Stimulated activated effector memory CD8-positive, alpha-beta T cell treated with anti-CD3 and anti-CD28 coated beads, Interleukin-12 subunit alpha, Interleukin-12 subunit beta, amount 100 ng/mL, for 72 hours (primary cell): ENCODE data around the gene INSRR.

Source experiments
- ATAC-seq: fragments of 150-1000 bp; cut with Tn5 transposase; 2 replicates; pipeline ENCODE4 v1.10.0; 2021
- DNase-seq, 2 donors: peaks; one replicate each; pipeline ENCODE4 v3.0.0; 2021 to 2022; ENCODE audit warnings: low spot score in 2 of 2
- H3K27ac Mint-ChIP-seq: one replicate; pipeline ENCODE4 v1.8.0; 2022; ENCODE audit warnings: mild to moderate bottlenecking, mixed read lengths
- H3K36me3 Mint-ChIP-seq: one replicate; pipeline ENCODE4 v1.8.0; 2022; ENCODE audit warnings: mild to moderate bottlenecking, mixed read lengths
- H3K4me1 Mint-ChIP-seq: one replicate; pipeline ENCODE4 v1.8.0; 2022; ENCODE audit warnings: mixed read lengths
- H3K4me3 Mint-ChIP-seq: one replicate; pipeline ENCODE4 v1.8.0; 2022; ENCODE audit warnings: mild to moderate bottlenecking, mixed read lengths
- H3K9me3 Mint-ChIP-seq: one replicate; pipeline ENCODE4 v1.8.0; 2022; ENCODE audit warnings: mixed read lengths

INSRR gene

DNA sequence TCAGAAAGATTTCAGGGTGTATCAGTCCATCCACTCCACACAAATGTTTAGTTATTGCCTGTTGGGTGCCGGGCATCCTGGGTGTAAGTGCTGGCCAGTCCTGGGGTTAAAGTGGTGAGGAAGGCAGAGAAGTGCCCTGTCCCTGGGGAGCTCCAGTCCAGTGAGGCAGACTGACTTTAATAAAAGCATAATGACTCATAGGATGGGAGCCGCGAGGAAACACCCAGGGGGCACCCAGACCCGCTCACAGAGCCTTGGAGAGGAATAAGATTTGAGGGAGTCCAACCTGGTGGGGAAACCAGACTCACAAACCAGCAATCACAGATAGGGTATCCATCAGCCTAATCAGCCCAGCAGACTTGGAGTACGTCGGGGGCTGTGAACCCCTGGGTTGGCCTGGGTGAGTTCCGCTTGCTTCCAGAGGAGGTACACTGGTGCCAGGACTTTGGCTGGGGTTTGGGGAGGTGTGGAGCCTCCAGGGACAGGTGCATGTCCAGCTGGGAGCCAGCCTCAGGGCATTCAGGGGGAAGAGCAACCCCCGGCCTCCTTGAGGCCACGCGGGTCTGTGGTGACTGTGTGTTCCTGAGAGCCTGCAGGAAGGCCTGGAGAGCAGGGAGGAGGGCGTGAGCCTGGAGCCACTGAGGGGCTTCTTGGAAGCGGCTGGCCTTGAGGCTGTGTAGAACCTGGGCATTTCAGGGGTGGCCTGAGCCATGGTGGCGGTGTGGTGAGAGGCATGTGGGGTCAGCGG is 38.3 kb upstream of the INSRR start:
- Mint-ChIP-seq H3K9me3 (no peaks in the 10 kb centered on the region), H3K4me1 (peaks cover 10% of the 10 kb centered on the region), H3K36me3 (no peaks in the 10 kb centered on the region), H3K4me3 (no peak overlapping the region), H3K27ac (peak overlapping the region; percentile 88)
- no peak for ATAC-seq
- DNase-seq: no peak

DNA sequence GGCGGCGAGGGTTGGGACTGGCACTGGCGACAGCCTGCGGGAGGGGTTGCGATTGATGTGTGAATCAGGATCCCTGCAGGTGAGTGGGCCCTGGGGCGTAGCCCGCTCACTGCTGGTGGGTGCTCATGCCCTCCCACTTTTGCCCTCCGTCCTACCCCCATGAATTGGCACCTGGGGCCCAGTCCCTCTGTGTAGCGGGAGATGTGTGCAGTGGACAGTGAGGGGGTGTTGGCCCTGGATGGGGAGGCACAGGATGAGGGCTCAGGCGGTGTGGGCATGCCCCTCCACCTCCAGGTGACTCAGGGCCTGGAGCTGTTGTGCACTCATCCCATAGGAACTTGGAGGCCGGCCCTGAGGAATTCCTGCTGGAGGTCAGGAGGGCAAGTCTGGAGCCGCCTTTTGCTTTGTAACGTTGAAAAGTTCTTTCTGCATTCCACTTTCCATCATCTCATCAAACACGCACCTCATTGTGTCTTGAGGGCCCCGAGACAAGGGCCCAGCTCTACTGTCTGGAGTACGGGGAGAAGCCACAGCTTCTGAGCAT is 37.6 kb upstream of the INSRR start:
- Mint-ChIP-seq H3K27ac (no peak overlapping the region), H3K36me3 (no peaks in the 10 kb centered on the region), H3K4me1 (peaks cover 10% of the 10 kb centered on the region), H3K9me3 (no peaks in the 10 kb centered on the region), H3K4me3 (no peak overlapping the region)
- no peak for ATAC-seq
- no peak for DNase-seq

DNA sequence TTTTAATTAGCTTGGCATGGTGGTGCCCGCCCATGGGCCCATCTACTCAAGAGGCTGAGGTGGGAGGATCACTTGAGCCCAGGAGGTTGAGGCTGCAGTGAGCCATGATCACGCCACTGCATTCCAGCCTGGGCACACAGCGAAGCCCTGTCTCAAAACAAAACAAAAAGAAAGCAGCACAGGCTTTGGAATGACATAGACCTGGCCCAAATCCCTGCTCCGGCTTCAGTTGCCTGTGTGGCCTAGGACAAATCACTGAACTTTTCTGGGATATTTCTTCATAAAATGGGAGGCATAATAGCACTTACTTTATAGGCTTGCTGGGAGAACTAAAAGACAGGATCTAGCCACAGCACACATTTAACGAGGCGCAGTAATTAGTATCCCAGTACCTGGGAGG is 37.0 kb upstream of the INSRR start:
- no peak overlapping the region for H3K4me3 Mint-ChIP-seq
- H3K36me3 Mint-ChIP-seq: no peaks in the 10 kb centered on the region
- no peak for ATAC-seq

DNA sequence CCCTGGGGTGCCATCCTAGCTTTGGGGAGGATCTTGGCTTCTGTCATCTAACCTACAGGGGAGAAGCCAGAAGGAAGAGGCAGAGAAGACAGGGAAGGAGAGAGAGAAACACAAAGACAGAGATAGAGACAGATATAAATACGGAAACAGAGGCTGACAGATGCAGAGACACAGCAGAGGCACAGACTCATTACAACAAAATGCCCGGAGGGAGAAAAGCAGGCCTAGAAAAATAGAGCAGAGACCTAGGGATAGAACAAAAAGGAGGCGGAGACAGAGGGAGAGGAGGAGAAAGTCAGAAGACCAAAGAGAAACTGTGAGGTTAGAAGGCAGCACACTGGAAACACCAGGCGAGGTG is 36.5 kb upstream of the INSRR start:
- Mint-ChIP-seq H3K36me3 (no peaks in the 10 kb centered on the region), H3K9me3 (no peaks in the 10 kb centered on the region), H3K27ac (no peak overlapping the region), H3K4me3 (no peak overlapping the region), H3K4me1 (peaks cover 10% of the 10 kb centered on the region)
- ATAC-seq (no peak), DNase-seq (no peak)

More for the DNA sequence above, 37.0 kb upstream of the INSRR start:
- H3K9me3 Mint-ChIP-seq: no peaks in the 10 kb centered on the region
- DNase-seq: no peak
- peaks cover 10% of the 10 kb centered on the region for H3K4me1 Mint-ChIP-seq
- H3K27ac Mint-ChIP-seq: no peak overlapping the region

DNA sequence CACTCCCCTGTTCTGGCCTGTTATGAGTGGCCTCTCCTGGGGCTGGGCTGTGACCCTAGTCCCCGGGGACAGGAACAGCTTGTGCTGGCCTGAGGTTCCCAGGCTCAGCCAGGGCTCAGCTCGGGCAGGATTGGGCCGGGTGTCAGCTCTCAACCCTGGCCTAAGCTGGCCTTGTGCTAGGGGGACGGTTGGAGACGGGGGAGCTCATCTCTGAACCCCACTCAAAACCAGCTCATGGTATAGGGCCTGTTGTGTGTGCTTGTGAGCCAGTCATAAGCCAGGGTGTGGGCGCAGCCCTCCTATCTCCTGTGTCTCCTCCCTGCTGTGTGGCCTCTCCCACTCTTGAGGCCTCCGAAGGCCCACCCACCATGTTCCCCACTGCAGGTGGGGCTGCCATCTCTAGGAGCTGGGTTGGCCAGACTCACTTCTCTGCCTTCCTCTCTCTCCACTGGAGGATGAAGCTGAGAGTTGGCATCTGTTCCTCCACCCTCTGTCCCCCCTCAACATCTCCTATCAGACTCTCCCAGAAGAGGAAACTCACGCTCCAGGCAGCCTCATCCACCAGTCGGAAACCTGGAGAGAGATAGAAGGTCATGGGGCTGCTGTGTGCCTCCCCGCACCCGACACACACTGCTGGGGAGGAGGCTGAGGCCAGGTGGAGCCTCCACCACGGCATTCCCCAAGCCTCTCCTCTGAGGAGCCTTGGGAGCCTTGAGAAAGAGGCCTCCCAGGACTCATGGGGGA is 36.0 kb upstream of the INSRR start:
- H3K9me3 Mint-ChIP-seq: no peaks in the 10 kb centered on the region
- ATAC-seq (no peak), DNase-seq (no peak)
- H3K4me3 Mint-ChIP-seq: no peak overlapping the region
- H3K36me3 Mint-ChIP-seq: no peaks in the 10 kb centered on the region
- no peak overlapping the region for H3K27ac Mint-ChIP-seq
- H3K4me1 Mint-ChIP-seq: peaks cover 16% of the 10 kb centered on the region

DNA sequence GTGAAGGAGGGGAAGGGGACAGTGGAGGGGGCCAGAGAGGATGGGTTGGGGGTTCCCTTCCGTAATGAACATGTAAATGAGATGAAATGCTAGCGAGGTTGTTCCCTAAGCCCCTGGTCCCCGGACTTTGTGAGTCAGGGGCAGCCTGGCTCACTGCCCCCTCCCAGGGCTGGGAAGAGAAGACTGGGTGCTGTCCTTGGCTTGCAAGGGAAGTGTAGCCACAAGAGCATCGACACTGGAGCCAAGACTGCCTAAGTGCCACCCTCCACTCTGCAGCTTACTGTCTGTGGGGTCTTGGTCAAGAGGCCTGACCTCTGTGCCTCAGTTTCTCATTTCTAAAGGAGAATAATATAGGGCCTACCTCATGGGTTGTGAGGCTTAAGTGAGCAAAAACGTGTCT is 35.1 kb upstream of the INSRR start:
- no peaks in the 10 kb centered on the region for H3K36me3 Mint-ChIP-seq
- peaks cover 17% of the 10 kb centered on the region for H3K4me1 Mint-ChIP-seq
- no peaks in the 10 kb centered on the region for H3K9me3 Mint-ChIP-seq
- ATAC-seq: no peak
- no peak for DNase-seq
- H3K27ac Mint-ChIP-seq: no peak overlapping the region
- H3K4me3 Mint-ChIP-seq: no peak overlapping the region

DNA sequence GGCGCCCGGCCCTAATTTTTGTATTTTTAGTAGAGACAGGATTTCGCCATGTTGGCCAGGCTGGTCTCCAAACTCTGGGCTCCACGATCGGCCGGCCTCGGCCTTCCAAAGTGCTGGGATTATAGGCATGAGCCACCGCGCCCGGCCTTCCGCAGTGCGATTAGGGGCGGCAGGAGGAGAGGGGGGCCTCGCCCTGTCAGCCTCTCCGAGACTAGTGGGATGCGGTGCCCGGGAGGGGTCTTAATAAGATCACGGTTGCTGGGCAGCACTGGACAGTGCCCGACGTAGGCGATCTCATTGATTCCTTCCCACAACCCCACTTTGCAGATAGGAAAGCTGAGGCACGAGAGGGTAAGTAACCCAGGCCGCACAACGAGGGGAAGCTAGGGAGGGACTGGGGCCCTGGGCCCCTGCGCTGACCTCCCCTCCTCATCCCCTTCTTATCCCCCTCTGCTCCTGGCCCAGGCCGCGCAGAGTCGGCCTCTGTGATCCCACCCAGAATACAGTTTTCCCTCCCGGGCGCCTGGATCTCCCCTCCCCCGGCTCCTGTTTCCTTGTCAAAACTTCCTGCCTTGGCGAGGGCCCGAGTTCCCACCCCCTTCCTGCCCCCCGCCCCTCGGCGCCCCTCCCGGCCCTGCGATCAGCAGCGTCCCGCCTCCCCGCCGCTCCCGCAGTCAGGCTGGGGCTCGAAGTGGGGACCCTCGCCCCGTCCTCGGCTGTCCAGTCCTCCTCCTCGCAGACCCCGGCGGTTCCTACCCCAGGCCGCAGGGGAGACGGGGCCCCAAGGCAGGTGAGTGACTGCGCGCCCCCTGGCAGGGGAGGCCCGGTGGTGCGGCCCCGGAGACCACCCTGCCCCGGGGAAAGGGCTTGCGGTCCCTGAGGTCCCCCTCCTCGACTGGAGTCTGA is 34.4 kb upstream of the INSRR start, which contains the start of gene PEAR1:
TSS of gene PEAR1 (plus strand) at position 671 of the 906 bp plus-strand sequence. CDS start 10,209 bp downstream, outside the sequence.
- no peak within 1 kb of the TSS for H3K27ac Mint-ChIP-seq
- DNase-seq (no peak), ATAC-seq (no peak)
- peaks cover 14% of the 10 kb centered on the region for H3K4me1 Mint-ChIP-seq
- H3K4me3 Mint-ChIP-seq: peak within 1 kb of the TSS; percentile 55
- no peaks in the 10 kb centered on the region for H3K36me3 Mint-ChIP-seq
- H3K9me3 Mint-ChIP-seq: no peaks in the 10 kb centered on the region

DNA sequence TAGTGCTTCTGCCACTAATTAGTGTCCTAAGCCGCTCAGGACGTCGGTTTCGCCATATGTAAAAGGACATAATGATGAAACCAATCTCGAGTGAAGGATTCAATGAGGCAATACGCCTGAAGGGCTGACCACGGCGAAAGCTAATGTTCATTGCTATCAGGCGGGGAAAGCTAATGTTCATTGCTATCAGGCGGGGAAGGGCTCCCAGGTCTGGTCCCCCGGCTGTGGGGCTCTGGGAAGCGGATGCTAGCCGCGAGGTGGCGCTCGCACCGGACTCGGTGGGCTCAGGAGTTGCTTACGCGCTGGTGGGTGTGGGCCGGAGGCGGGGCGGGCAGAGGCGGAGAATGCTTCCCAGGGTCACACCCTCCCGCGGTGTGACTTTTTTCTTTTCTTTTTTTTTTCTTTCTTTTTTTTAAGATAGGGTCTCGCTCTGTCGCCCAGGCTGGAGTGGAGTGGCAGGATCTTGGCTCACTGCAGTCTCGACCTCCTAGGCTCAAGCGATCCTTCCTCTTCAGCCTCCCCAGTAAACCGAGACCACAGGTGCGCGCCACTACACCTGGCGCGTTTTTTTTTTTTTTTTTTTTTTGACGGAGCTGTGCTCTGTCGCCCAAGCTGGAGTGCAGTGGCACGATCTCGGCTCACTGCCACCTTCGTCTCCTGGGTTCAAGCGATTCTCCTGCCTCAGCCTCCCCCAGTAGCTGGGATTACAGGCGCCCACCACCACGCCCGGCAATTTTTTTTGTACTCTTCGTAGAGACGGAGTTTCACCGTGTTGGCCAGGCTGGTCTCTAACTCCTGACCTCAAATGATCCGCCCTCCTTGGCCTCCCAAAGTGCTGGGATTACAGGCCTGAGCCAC is 33.5 kb upstream of the INSRR start:
- ATAC-seq: peak; percentile 95
- H3K9me3 Mint-ChIP-seq: no peaks in the 10 kb centered on the region
- H3K4me3 Mint-ChIP-seq: peak overlapping the region; percentile 55
- no peak overlapping the region for H3K27ac Mint-ChIP-seq
- H3K36me3 Mint-ChIP-seq: no peaks in the 10 kb centered on the region
- peaks cover 9% of the 10 kb centered on the region for H3K4me1 Mint-ChIP-seq
- DNase-seq: peak; percentile 88 to 91

DNA sequence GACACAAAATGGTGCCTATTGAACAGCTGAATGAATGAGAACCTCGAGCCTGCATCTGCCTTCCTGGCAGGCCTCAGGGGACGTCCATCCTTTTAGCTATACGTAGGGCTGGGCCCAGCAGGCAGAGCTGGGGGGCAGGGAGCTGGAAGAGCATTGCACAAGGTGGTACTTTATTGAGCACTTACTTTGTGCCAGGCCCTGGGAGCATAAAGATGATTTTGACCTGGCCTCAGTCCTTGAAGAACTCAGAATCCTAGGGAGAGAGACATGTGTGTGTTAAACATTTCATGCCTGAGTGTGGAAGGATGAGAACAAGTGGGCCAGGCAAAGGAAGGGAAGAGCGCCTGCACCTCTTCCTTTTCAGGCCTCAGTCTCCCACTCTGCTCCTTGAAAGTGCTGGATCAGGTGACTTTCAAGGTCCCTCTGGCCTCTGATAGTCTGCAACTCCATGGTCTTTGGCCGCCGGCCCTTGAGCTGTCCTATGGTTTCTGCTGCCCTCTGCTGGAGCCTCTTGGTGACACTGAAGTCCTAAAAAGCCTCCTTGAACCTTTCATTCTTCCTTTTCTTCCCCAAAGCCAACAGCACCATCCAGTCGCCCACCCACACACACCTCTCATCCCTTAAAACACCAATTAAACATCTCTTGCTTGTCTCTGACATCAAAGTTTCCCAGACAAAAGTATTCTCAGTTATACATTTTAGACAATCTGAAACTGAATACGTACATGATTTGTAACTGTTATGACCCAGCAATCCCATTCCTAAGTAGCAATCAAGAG is 31.1 kb upstream of the INSRR start:
- ATAC-seq (no peak), DNase-seq (peak; percentile 47 to 80)
- peaks cover 7% of the 10 kb centered on the region for H3K4me1 Mint-ChIP-seq
- peaks cover 6% of the 10 kb centered on the region for H3K36me3 Mint-ChIP-seq
- no peaks in the 10 kb centered on the region for H3K9me3 Mint-ChIP-seq
- H3K4me3 Mint-ChIP-seq: no peak overlapping the region
- H3K27ac Mint-ChIP-seq: no peak overlapping the region

DNA sequence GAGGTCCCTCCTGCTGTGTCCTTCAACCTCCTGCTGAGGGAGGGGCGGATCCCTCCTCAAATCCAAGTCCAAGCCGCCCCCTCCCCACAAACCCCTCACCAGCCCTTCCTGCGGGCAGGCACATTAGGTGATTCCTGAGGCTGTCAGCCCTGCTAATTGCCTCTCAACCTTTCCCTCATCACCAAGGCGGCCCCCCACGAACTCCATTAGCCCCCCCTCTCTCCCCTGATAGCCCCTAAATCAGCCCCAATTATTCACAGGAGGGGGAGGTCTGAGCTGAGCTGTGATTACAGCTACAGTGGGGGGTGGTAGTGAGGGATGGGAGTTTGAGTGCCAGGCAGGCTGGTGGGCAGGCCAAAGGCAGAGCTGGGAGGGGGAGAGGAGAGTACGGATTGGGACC is 28.8 kb upstream of the INSRR start:
- no peak for DNase-seq
- H3K9me3 Mint-ChIP-seq: no peaks in the 10 kb centered on the region
- ATAC-seq: no peak
- peaks cover 6% of the 10 kb centered on the region for H3K36me3 Mint-ChIP-seq
- H3K27ac Mint-ChIP-seq: no peak overlapping the region
- no peak overlapping the region for H3K4me3 Mint-ChIP-seq
- H3K4me1 Mint-ChIP-seq: peaks cover 7% of the 10 kb centered on the region

DNA sequence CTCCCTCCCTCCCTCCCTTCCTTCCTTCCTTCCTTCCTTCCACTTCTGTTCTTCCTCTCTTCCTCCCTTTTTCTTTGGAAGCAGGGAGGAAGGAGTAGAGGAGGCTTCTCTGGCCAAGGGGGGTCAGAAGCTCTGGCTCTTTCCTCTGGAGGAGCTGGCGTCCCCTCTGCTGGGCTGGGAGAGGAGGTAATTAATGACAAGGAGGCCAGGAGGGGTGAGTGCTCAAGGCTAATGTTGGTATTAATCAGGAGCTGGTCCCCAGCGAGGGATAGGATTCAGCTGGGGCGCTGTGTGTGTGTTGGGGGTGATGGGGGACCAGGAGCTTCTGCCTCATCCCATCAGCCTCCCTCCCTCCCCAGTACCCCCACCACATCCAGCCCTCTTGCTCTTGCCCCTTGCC is 28.4 kb upstream of the INSRR start:
- Mint-ChIP-seq H3K4me1 (peaks cover 7% of the 10 kb centered on the region), H3K27ac (no peak overlapping the region), H3K9me3 (no peaks in the 10 kb centered on the region), H3K4me3 (no peak overlapping the region), H3K36me3 (peaks cover 6% of the 10 kb centered on the region)
- no peak for ATAC-seq
- DNase-seq: no peak

DNA sequence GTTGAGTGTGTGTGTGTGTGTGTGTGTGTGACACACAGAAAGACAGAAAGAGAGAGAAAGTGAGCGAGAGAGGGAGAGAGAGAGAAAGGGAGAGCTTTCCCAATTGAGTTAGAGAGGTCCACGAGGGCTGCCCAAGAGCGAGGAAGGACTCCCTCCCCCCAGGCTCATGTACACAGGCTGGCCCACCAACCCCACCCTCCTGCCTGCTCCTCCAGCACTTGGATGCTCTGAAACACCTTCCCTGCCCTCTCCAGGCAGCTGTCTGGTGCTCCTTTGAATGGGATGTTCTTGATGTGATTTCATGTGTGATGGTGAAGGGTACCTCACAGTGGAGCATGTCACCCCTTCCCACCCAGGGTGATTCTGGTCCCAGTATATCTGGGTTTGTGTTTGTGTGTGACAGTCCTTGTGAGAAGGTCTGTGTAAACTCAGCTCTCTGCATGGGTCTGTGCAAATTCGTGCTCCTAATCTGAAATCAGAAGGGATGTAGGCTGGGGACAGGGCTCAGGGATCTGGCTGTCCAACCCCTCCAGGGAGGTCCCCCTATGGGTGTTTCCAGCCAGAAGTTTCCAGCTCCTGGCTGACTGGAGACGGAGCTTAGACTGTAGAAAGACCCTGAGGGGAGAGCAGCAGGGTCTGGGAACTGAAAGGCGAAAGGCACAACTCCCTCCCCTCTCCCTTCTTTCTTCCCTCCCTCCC is 27.8 kb upstream of the INSRR start:
- ATAC-seq (no peak), DNase-seq (no peak)
- H3K4me1 Mint-ChIP-seq: peaks cover 7% of the 10 kb centered on the region
- no peak overlapping the region for H3K4me3 Mint-ChIP-seq
- H3K27ac Mint-ChIP-seq: no peak overlapping the region
- peaks cover 6% of the 10 kb centered on the region for H3K36me3 Mint-ChIP-seq
- no peaks in the 10 kb centered on the region for H3K9me3 Mint-ChIP-seq

DNA sequence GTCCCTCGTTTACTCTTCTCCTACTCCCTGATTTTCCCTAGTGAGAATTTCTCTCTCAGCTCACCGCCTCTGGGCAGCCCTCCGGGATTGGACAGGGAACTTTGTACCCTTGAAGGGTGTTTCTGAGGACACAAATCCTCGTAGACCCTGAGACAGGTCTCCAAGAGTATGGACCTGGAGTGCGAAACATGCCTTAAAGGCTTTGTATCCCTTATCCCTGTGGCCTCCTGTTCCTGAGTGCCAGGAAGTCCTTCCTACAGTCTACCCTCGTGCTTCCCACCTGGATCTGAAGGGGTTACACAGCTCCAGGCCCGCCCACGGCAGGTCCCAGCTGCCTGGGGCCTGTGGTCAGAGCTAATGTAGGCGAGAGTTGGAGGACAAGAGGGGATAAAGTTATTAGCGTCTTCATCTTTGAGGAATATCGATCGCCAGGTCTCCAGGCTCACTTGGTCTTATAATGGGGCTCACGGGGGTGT is 27.0 kb upstream of the INSRR start:
- Mint-ChIP-seq H3K4me1 (peaks cover 7% of the 10 kb centered on the region), H3K4me3 (no peak overlapping the region), H3K9me3 (no peaks in the 10 kb centered on the region), H3K27ac (peak overlapping the region; percentile 23), H3K36me3 (peaks cover 6% of the 10 kb centered on the region)
- ATAC-seq (no peak), DNase-seq (no peak)
